HUDEP-2 (cell line): ENCODE data around the gene STAP2.
"Not testable (repeated sequence)": the region's sequence is repeated elsewhere in the genome, so short reads cannot be mapped to it uniquely, and the experiment has no call there.

Experiments
- DNase-seq, 76 experiments: peaks; one replicate each; lab custom pipeline; 2025; ENCODE audit not compliant: unreplicated experiment in 76 of 76; lab: John Stamatoyannopoulos, UW

The STAP2 gene

DNA sequence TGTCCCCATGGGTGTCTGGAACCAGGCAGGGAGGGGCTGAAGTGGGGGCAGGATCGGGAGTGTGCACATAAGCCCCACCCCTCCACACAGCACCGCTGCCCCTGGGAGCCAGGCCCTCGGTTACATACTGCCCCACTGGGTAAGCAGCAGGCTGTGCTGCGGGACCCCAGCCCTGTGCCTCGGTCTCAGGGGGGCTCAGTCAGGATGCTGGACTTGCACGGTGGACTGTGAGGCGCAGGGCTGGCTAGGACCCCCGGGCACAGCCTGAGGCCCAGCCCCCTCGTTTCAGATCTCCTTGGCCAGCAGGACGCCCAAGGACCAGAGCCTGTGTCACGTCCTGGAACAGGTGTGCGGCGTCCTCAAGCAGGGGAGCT is 21.0 kb upstream of the STAP2 start:
- DNase-seq = no peak

DNA sequence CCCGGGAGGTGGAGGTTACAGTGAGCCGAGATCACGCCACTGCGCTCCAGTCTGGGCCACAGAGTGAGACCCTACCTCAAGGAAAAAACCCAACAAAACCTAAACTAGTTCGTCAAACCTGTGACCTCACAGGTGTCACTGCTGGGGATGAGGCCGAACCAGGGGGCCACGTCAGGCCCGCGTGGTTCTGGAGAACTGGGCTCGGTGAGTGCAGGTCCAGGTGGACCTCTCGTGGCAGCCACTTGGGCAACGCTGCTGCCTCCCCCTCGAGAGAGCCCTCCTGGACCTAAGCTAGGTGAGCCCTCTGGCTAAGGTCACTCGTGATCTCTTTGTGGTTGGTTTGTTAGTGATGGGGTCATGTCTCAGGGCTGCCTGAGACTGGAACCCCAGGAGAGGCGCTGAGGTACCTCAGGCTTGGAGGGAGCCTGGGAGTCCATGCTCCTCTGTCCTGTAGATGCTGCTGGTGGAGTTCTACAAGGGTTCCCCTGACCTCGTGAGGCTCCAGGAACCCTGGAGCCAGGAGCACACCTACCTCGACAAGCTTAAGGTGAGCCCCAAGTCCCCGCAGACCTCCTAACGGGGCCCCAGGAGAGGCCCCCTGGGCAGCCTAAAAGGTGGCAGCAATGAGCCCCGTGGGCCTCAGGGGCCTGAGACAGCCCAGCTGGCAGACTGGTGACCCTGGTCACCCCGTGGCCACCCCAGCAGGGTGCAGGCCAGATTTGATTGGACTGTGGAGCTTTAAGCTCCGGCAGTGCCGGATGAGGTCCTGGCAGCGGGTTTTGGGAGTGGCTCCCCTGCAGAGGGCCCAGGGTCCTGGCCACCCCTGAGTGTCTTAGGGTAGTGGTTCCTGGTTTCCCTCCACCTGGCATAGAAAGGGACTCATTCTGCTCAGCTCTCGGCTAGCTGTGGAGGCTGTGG is 20.3 kb upstream of the STAP2 start:
- no peak for DNase-seq

DNA sequence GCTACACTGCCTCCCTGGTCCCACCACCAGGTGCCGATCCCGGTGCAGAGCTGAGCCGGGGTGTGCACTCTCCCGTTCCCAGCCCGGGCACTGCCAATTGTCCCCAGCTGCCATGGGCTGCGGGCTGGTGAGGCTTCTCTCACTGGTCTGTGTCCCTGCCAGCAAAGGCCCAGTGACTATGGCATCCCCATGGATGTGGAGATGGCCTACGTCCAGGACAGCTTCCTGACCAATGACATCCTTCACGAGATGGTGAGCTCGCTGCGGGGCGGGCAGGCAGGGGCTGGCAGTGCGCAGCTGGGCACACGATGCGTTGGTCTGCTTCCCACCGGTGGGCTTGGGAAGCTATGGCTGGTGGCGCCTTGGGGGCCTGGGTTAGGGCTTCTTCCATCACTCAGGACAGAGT is 19.3 kb upstream of the STAP2 start:
- DNase-seq = no peak

DNA sequence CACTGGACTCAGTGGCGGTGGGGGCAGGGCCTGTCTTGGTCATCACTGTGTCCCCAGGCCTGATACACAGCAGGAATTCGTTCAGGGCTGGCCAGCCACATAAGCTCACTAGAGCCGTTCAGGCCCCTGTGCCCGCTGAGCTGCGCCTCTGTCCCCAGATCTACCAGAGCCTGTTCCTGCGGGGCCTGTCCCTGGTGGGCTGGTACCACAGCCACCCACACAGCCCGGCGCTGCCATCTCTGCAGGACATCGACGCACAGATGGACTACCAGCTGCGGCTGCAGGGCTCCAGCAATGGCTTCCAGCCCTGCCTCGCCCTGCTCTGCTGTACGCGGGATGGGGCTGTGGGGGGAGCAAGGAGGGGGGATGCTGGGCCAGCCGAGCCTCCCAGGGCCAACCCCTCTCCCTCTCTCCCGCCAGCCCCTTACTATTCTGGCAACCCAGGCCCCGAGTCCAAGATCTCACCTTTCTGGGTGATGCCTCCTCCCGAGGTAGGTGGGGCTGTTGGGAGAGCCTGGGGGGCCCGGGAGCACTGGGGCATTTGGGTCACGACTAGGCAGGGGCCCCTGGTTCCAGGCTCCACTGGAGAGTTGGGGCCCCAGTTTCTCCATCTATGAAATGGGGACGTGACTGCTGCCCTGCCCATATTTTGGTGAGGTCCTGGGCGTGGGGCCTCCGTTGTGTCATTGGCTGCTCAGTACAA is 18.6 kb upstream of the STAP2 start:
- DNase-seq = no peak

DNA sequence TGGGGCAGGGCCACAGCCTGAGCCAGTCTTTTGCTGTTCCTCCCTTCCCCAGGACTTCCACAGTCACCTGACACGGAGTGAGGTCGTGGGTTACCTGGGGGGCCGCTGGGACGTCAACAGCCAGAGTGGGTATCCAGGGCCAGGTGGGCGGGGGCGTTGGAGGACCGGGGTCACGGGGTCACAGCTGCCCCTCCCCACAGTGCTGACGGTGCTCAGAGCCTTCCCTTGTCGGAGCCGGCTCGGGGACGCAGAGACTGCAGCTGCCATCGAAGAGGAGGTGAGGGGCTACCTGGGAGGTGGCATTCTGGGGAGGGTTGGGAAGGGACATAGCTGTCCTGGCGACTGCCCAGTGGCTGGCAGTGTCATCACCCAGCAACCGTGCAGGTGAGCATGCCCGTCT is 16.3 kb upstream of the STAP2 start:
- DNase-seq = no peak

DNA sequence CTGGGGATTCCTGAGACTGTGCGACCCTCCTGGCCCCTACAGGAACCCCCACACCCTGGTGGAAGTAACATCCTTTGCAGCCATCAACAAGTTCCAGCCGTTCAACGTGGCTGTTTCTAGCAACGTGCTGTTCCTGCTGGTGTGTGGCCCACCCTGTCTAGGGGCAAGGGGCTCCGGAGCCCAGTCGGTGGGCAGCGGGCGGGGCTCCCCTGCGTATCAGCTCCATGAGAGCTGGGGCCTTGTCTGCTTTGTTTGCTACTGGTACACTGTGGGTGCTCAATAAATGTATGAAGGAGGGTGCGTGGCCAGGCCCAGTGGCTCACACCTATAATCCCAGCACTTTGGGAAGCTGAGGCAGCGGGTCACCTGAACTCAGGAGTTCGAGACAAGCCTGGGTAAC is 15.7 kb upstream of the STAP2 start:
- DNase-seq = no peak

DNA sequence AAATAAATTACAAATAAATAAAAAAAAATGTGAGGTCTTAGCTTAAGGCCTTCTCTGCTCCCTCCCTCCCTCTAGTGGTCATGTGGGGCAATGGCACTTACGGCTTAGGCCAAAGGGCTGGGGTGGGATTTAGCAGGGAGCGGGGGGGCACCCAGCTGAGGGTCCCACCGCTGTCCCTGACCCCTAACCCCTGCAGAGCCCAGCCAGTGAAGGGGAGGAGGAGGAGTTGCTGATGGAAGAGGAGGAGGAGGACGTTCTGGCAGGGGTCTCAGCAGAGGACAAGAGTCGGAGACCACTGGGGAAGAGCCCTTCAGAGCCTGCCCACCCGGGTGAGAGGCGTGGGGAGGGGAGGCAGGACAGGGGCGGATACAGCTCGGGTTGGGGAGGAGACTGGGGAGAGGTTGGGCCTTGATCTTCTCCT is 14.1 kb upstream of the STAP2 start:
- peak in 34 of 76 experiments; percentile 15 to 64 (median 38) for DNase-seq

DNA sequence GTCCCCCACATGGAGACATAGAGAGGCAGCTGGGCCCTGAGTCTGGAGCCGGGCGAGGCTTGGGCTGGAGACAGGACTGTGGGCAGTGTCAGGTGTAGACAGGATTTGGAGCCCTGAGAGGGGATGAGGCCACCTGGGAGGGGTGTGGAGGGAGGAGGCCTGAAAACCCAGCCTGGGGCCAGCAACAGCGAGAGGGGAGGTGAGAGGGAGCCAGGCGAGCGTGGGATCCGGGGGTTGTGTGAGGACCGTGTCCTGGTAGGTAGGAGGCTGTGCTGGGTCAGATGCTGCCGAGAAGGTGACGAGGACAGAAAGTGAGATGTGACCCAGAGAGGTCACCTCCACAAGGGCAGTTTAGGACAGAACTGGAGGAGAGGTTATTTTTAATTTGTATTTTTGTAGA is 12.1 kb upstream of the STAP2 start:
- DNase-seq = no peak

DNA sequence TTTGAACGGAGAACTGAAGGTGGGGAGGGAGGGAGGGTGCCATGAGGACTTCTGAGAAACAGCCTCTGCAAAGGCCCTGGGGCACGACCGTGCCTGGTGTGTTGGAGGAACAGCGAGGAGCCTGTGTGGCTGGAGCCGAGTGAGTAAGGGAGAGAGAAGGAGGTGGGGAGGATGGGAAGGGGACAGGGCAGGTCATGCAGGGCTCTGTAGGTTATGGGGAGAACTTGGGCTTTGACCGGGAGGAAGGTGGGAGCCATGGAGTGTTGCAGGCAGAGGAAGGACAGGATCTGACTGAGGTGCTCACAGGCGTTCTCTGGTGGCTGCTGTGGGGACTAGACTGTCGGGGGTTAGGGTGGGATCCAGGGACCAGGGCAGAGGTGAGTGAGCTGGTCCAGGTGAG is 11.5 kb upstream of the STAP2 start:
- DNase-seq = no peak

DNA sequence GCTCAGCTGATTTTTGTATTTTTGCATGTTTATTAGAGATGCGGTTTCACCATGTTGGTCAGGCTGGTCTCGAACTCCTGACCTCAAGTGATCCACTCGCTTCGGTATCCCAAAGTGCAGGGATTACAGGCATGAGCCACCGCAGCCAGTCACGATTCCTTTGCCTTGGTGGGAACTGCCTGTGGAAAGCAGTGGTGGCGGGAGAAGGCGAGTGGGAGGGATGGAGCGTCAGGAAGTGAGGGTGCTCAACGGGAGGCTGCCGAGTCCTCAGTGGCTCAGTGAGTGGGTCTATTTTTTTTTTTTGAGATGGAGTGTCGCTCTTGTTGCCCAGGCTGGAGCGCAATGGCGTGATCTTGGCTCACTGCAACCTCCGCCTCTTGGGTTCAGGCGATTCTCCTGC is 10.6 kb upstream of the STAP2 start:
- not testable (repeated sequence) for DNase-seq

DNA sequence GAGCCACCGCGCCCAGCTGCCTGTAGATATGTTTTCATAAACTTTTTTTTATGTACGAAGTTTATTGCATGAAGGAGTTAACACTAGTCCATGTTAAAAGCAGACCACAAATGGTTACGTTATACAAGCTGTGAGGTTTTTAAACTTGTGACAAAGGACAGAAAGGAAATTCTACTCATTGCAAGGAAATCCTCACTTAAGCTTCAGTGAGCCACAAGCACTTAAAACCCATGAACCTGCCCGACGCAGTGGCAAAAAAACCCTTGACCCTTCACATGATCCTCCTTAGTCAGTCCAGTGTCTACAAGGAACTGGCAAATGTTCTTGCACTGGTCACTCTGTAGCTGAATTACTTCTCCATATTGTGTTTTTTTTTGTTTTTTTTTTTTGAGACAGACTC is 8.9 kb upstream of the STAP2 start:
- DNase-seq = no peak

DNA sequence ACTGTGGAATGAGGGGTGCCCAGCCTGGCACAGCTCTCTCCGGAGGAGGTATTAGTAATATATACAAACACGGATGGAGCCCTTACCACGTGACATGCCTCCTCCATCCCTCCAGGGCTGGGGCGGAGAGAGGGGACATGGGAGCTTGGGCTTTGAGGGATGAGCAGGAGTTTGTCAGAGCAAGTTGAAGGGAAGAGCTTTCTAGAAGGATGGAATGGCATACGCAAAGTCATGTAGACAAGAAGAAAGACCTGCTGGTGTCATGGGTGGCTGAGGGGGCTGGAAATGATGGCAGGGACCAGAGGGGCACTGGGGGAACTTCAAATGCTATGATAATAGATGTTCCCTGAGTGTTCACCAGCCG is 7.4 kb upstream of the STAP2 start:
- no peak for DNase-seq

DNA sequence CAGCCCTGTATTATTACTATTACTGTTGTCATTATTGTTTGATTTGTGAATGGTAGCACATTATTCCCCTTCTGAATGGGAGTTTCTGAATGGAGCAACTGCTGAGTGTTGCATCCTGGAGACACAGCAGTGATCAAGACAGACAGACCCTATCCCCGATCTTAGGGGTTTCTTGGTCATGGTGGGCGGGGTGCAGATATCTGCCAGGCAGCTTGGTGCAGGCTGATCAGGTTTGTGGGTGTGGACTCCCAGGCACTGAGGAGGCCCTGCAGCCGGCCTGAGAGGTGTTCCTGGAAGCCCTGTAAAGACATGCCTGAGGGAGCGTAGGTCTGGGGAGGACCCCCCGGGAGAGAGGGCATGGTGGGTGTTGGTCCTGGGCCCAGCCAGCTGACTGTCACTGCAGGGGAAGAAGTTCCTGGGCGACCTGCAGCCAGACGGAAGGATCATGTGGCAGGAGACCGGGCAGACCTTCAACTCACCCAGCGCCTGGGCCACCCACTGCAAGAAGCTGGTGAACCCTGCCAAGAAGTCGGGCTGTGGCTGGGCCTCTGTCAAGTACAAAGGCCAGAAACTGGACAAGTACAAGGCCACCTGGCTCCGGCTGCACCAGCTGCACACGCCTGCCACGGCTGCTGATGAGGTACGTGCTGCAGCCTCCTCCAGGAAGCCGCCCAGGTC is 6.9 kb upstream of the STAP2 start:
- peak in 22 of 76 experiments; percentile 14 to 55 (median 31) for DNase-seq

DNA sequence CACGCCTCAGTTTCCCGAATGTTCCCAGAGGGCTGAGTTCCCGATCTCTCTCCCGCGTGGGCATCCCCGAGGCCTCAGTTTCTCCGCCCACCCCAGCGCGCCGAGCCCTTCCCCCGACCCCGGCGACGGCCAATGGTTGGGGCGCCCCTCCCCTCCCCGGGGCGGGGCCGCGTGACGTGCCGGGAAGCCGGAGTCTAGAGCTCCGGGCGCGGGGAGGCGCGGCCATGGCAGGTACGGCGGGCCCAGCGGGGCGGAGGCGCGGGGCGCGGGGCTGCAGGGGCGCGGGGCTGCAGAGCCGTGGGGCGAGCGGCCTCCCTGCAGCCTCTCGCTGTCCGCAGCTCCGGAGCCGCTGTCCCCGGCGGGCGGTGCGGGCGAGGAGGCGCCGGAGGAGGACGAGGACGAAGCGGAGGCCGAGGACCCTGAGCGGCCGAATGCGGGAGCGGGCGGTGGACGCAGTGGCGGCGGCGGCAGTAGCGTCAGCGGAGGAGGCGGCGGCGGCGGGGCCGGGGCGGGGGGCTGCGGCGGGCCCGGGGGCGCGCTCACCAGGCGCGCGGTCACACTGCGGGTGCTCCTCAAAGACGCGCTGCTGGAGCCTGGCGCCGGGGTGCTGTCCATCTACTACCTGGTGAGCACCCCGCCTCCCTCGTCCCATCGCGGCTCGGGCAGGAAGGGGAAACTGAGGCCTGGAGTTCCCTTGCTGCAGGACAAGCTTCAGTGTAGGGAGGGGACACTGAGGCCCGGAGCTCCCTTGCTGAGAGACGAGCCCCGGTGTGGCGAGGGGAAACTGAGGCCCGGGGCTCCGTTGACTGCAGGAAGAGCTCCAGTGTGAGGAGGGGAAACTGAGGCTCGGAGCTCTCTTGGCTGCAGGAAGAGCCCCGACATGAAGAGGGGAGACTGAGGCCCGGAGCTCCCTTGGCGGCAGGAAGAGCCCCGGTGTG is 5.0 kb upstream of the STAP2 start, which contains the start of gene MPND:
Gene MPND, plus strand, starts transcription at position 193 of the 938 bp plus-strand sequence. Its CDS starts 32 bp downstream, at position 225.
- peak in 72 of 76 experiments; percentile 36 to 98 (median 82) for DNase-seq

DNA sequence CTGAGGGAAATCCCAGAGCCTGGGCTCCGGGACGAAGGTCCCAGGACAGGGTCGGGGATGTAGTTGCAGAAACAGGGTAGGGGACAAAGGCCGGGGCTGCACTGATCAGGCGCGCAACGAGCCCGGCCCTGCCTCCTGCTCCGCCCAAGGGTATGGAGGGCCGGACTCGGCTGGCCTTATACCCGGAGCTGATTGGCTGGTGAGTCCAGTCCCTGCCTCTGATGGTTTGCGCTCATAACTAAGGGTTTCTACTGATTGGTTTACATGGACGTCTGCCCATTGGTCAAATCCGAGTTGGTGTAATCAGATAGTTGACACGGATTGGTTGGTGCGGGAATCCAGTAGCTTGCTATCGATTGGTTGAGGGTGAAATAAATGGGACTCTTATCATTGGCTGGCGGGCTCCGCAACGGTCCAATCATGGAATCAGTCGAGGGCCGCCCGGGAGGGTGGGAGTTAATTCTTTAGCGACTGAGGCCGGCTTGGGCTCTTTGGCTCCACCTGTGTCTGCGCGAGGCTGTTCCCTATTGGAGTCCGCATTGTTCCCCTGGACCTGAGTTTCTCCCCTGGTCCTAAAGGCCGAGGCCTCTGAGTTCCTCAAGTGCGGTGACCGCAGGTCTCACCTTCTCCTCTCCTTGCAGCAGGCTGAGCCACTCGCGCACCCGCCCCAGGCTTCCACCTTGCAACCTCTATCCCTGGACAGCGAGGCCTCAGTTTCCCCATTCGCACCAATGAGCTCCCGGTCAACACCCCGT is 4.2 kb upstream of the STAP2 start:
- peak in 75 of 76 experiments; percentile 89 to 100 (median 100) for DNase-seq

DNA sequence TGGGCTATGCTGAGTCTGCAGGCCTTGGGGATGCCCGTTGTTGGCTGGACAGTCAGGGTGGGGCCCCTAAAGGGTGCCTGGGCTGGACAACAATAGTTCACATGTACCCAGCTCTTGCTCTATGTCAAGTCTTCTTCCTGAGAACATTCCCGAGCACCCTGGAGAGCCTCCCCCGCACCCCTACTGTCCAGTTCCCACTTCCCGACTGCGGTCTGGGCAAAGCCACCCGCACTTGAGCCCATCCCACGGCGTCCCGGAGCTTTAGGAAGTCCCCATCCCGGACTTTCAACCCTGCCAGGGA is 3.6 kb upstream of the STAP2 start:
- no peak for DNase-seq

DNA sequence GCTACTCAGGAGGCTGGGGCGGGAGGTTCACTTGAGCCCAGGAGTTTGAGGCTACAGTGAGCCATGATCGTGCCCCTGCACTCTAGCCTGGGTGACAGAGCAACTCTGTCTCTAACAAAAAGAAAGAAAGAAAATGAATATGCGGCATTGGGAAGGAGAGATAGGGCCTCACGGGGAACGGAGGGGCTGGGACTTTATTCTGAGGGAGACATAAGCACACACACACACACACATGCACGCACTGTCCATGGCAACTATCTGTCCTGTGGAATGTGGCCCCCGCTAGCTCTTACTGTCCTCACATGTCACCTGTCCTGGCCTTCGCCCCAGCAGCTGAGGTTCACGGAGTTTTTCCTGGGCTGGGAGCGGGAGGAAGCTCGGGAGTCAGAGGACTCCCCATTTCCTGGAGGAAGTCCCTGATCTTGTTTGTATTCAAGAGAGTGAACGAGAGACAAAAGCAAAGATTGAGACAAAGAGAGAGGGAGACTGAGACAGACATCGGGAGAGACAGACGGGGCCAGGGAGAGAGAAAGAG is 654 bp downstream of the STAP2 start:
- DNase-seq = peak in 12 of 76 experiments; percentile 13 to 33 (median 24)

DNA sequence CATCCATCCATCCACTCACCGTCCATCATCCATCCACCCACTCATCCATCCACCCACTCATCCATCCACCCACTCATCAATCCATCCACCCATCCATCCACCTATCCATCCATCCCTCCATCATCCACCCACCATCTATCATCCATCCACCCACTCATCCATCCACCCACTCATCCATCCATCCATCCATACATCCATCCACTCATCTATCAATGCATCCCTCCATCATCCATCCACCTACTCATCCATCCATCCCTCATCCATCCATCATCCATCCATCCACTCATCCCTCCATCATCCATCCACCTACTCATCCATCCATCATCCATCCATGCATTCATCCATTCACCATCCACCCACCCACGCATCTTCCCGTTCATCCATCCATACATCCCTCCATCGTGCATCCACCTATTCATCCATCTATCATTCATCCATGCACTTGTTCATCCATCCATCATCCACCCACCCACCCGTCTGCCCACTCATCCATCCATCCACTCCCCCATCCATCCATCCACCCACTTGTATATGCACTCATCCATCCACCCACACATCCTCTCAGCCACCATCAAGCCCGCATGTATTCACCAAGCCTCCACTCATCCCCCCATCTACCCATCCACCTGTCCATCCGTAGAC is 3.6 kb downstream of the STAP2 start:
- DNase-seq = no peak

DNA sequence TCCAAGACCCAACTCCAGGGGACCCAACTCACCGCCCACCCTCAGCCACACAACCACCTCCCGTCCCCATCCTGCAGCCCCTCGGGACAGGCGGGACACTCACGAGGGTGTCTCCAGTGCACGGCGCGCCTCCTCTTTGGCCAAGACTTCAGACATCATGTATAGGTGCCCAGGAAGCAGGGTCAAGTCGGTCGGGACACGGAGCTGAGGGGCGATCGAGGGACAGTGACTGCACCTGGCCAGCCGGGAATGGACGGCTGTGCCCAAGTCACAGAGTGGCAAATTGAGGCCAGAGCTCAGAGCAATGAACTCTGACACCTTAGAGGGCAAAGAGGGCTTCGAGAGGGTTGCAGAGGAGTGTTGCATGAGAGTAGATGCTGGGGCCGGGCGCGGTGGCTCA is 8.8 kb downstream of the STAP2 start:
- DNase-seq = no peak
